Coronary artery (tissue), 2 donors: ENCODE data around the gene INSR.
A peak's percentile ranks its signal among the peaks of the same experiment; 100 is the strongest.

Experiments
- DNase-seq: peaks from one replicate; pipeline ENCODE4 v3.0.0-alpha.2; 2017; ENCODE audit warnings: low spot score
- H3K27ac ChIP-seq, 2 donors: fragments of 200-600 bp; sonication (generic); one replicate each; pipeline ENCODE4 v1.5.1; 2016 to 2019
- H3K4me3 ChIP-seq: fragments of 200-600 bp; sonication (generic); 2 replicates; pipeline ENCODE4 v1.5.1; 2016; ENCODE audit warnings: mild to moderate bottlenecking, moderate library complexity
- TF ChIP-seq, protein P1 (sequence below): fragments of 200-600 bp; sonication (generic); IDR thresholded peaks from one replicate; pipeline ENCODE4 v1.5.1; 2019; ENCODE audit warnings: antibody characterized with exemption

INSR gene

GRCh38 chr19:7266832-7267231 is 27.4 kb downstream of the INSR start:
- TF ChIP-seq, protein P1, sequence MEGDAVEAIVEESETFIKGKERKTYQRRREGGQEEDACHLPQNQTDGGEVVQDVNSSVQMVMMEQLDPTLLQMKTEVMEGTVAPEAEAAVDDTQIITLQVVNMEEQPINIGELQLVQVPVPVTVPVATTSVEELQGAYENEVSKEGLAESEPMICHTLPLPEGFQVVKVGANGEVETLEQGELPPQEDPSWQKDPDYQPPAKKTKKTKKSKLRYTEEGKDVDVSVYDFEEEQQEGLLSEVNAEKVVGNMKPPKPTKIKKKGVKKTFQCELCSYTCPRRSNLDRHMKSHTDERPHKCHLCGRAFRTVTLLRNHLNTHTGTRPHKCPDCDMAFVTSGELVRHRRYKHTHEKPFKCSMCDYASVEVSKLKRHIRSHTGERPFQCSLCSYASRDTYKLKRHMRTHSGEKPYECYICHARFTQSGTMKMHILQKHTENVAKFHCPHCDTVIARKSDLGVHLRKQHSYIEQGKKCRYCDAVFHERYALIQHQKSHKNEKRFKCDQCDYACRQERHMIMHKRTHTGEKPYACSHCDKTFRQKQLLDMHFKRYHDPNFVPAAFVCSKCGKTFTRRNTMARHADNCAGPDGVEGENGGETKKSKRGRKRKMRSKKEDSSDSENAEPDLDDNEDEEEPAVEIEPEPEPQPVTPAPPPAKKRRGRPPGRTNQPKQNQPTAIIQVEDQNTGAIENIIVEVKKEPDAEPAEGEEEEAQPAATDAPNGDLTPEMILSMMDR = no peak
- no peak for DNase-seq
- Histone ChIP-seq H3K4me3 (no peak overlapping the region), H3K27ac (no peak overlapping the region)

DNA sequence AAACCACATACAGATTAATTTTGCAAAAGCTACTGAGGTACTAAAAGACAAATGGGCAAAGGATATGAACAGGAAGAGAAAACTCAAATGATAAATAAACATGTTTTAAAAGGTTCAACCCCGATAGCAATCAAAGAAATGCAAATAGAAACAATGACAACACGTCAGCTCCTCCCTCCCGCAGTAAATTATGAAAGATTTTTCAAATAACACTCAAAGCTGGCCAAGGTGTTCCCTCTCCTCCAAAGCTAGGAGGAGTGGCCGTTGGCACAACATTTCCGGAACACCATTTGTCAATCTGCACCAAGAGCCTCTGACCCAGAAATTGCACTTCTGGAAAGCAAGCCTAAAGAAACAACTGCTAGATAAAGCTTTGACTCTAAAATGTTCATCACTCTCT is 28.3 kb downstream of the INSR start:
- H3K27ac ChIP-seq = no peak overlapping the region
- no peak for DNase-seq
- H3K4me3 ChIP-seq = no peak overlapping the region
- TF ChIP-seq, protein P1 = no peak

- TF ChIP-seq, protein P1 = no peak
- DNase-seq = no peak
- H3K4me3 ChIP-seq = no peak overlapping the region
- no peak overlapping the region for H3K27ac ChIP-seq
These were observed 29.4 kb downstream of the INSR start for GRCh38 chr19:7264858-7265257.

DNA sequence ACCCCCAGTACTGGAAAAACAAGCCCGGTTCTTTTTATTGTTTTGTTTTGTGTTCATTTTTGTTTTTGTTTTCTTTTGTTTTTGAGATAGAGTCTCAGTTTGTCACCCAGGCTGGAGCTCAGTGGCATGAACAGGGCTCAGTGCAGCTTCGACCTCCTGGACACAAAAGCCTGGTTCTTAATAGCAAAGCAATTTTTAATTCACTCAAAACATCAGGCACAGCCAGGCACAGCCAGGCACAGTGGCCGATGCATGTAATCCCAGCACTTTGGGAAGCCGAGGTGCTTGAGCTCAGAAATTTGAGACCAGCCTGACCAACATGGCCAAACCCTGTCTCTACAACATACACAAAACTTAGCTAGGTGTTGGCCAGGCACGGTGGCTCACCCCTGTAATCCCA is 30.7 kb downstream of the INSR start:
- no peak for DNase-seq
- no peak overlapping the region for H3K27ac ChIP-seq
- TF ChIP-seq, protein P1 = no peak
- no peak overlapping the region for H3K4me3 ChIP-seq

GRCh38 chr19:7263066-7263465 is 31.1 kb downstream of the INSR start:
- TF ChIP-seq, protein P1 = no peak
- Histone ChIP-seq H3K4me3 (no peak overlapping the region), H3K27ac (no peak overlapping the region)
- no peak for DNase-seq

DNA sequence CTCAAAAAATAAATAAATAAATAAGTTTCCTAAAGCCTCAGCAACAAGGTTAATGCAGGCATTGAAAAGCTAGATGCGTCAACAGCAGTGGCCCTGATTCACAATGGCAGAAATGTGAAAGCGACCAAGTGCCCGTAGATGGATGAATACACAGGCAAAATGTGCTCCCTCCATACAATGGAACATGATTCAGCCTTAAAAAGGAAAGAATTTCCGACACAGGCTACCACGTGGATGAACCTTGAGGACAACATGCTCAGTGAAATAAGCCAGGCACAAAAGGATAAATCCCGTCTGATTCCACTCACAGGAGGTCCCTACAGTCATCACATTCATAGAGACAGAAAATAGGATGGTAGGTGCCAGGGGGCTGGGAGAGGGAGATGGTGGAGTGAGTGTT is 31.7 kb downstream of the INSR start:
- Histone ChIP-seq H3K4me3 (no peak overlapping the region), H3K27ac (no peak overlapping the region)
- no peak for DNase-seq
- TF ChIP-seq, protein P1 = no peak

DNA sequence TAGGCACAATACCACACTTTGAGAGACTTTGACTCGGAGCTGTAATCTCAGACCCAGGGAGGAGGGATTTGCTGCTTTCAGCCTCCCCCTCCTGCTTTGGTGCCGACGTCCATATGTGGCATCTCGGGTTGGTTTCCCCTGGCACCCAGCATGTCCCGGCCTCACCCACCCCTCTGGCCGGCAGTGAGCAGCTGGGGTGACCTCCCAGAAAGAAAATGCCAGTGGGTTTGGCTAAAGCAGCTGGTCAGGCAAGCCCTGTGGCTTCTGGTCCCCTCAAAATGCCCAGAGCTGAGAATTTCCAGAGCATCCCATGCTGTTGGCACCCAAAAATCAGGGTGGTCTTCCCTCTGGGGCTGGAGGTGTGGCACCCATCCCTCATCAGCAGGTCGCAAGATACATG is 34.1 kb downstream of the INSR start:
- Histone ChIP-seq H3K4me3 (no peak overlapping the region), H3K27ac (peak overlapping the region in 1 of 2 donors; percentile 7)
- TF ChIP-seq, protein P1 = no peak
- no peak for DNase-seq
